GM13977 (cell line): Measurements from ENCODE around the gene NYNRIN.

Experiments used
- DNase-seq: peaks from one replicate; pipeline ENCODE4 v3.0.0; 2012; ENCODE audit warnings: low spot score
- in situ Hi-C: fragments of 300-500 bp; cut with MboI; formaldehyde crosslinking; loops from one replicate; pipeline ENCODE4 v1.12.0; 2022; ENCODE audit warnings: low sequenced_read_pairs, low pct_unique_long_range_greater_than_20kb, mixed read lengths, inconsistent platforms; ENCODE audit not compliant: unreplicated experiment
- TF ChIP-seq, protein P1 (sequence below): IDR thresholded peaks from 2 replicates; pipeline ENCODE4 v1.5.1; 2012; ENCODE audit warnings: mild to moderate bottlenecking, control low read depth; ENCODE audit not compliant: insufficient read depth; ENCODE audit errors: extremely low read depth, missing control alignments

The NYNRIN gene

DNA sequence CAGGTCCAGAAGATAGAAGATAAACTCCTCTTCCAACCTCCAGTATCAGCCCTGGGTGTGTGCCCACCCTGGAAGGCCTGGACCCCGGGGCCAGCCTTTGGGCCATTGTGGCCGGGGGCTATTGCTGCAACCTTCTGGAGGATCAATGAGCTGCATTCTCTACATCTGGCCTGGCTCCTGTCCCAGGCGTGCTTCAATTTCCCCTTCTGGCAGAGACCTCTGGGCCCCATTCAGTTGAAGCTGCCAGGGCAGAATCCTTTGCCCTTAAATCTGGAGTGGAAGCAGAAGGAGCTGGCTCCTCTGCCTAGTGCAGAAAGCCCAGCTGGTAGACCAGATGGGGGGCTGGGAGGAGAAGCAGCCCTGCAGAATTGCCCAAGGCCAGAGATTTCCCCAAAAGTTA lies 10.0 kb downstream of the NYNRIN start:
- TF ChIP-seq, protein P1, sequence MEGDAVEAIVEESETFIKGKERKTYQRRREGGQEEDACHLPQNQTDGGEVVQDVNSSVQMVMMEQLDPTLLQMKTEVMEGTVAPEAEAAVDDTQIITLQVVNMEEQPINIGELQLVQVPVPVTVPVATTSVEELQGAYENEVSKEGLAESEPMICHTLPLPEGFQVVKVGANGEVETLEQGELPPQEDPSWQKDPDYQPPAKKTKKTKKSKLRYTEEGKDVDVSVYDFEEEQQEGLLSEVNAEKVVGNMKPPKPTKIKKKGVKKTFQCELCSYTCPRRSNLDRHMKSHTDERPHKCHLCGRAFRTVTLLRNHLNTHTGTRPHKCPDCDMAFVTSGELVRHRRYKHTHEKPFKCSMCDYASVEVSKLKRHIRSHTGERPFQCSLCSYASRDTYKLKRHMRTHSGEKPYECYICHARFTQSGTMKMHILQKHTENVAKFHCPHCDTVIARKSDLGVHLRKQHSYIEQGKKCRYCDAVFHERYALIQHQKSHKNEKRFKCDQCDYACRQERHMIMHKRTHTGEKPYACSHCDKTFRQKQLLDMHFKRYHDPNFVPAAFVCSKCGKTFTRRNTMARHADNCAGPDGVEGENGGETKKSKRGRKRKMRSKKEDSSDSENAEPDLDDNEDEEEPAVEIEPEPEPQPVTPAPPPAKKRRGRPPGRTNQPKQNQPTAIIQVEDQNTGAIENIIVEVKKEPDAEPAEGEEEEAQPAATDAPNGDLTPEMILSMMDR = no peak
- no peak for DNase-seq
- in situ Hi-C loops = no loop called here

DNA sequence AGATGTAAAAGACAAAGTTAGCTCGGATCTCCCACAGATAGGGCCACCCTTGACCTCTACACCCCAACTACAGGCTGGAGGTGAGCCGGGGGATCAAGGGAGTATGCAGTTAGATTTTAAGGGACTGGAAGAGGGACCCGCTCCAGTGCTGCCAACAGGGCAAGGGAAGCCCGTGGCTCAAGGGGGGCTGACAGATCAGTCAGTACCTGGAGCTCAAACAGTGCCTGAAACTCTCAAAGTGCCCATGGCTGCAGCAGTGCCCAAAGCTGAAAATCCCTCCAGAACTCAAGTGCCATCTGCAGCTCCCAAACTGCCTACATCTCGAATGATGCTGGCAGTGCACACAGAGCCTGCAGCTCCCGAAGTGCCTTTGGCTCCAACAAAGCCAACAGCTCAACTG lies 10.4 kb downstream of the NYNRIN start:
- TF ChIP-seq, protein P1 = no peak
- no peak for DNase-seq
- in situ Hi-C loops = no loop called here

DNA sequence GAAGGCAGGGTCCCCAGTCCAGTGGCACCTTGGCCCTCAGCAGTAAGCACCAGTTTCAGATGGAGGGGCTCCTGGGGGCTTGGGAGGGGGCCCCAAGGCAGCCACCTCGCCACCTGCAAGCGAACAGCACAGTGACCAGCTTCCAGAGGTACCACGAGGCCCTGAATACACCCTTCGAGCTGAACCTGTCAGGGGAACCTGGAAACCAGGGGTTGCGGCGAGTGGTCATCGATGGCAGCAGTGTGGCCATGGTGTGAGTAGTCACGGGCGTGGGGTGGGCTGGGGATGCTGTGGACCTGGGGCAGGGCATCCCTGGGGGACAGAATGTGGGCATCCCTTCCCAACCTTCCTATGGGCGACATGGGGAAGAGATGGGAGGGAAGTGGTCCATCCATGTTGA lies 11.2 kb downstream of the NYNRIN start:
- DNase-seq = no peak
- in situ Hi-C loops = no loop called here
- TF ChIP-seq, protein P1 = no peak

DNA sequence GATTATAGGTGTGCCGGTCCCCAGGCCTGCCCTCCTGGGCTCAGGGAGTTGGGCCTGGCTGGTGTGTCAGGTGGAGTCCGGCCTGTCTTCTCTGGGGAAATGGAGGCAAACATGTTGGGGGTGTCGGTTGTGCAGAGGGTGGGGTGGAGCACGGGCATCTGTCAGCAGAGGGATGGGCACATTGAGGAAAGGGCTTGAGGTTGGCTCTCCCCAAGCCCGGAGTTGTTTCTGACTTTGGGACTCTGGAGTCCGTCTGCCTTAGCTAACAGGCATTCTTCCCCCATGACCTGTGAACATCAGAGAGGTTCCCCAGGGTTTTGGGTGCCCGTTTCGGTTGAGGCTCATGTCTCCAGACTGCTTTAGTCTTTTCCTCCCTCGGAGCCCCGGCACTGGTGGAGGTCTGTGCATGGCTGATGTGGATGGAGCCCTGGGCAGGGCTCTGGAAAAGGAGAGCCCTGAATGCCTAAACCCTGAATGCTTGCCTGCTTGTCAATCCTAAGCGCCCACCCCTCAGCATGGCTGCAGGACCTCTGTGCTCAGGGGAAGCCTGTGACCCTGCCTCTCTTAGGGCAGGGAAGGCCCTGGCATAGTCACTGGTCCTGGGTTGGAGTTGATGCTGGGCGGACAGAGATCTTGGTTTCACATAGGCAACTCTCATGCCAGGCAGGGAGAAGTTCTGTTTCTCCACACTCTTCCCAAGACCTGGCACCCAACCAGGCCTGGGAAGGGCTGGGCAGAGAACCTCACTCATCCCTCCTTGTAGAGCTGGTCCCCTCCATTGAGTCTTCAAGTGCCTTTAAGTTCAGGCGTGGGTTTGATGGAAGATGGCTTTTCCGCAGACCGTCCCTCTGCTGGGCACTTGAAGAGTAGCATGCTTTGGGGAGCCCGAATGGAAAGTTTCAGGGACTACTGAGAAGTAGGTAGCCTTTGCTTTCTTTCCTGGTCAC lies 12.9 kb downstream of the NYNRIN start:
- DNase-seq = peak; percentile 80
- in situ Hi-C loops = no loop called here
- TF ChIP-seq, protein P1 = peak; percentile 73

DNA sequence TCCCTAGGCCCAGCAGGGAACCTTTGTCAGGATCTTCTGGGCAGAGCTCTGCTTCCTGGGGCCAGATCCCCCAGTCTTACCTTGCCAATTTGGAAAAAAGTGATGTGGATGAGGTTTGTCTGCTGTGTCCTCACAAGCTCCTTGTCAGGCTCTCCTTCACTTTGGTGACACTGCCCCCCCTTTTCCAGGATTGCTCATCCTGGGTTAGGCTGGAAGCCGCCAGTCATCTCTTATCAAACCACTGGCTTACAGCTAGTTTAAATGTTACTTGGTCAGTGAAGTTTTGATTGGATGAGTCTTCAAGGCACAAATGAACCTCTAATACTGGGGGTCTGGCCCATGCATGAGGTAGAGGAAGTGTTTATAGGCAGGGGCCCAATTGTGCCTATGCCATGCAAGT lies 15.3 kb downstream of the NYNRIN start:
- TF ChIP-seq, protein P1 = no peak
- in situ Hi-C loops = no loop called here

DNA sequence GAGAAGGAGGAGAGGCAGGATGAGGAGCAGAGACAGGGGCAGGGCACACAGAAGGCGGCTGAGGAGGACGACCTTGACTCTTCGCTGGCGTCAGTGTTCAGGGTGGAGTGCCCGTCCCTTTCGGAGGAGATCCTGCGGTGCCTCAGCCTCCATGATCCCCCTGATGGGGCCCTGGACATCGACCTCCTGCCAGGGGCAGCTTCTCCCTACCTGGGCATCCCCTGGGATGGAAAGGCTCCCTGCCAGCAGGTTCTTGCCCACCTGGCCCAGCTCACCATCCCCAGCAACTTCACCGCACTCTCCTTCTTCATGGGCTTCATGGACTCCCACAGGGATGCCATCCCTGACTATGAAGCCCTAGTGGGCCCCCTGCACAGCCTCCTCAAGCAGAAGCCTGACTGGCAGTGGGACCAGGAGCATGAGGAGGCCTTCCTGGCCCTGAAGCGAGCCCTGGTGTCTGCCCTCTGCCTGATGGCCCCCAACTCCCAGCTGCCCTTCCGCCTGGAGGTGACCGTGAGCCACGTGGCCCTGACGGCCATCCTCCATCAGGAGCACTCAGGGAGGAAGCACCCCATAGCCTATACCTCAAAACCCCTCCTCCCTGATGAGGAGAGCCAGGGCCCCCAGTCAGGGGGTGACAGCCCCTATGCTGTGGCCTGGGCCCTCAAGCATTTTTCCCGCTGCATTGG lies 16.1 kb downstream of the NYNRIN start:
- DNase-seq = no peak
- in situ Hi-C loops = no loop called here
- TF ChIP-seq, protein P1 = no peak

More for the DNA sequence above, 15.3 kb downstream of the NYNRIN start:
- no peak for DNase-seq
